Esophagus (tissue), 2 donors: ENCODE data around the gene PROZ. TPM values are rescaled to one million over a fixed set of nuclear protein-coding genes. Genes with fewer than 3 reads are reported as not detected.

ENCODE experiments used
- H3K27ac ChIP-seq, 2 donors: one replicate each; pipeline ENCODE4 v1.5.1; 2013; ENCODE audit warnings: low read depth in 2 of 2, mild to moderate bottlenecking in 2 of 2, inconsistent platforms in 1 of 2, low read length in 1 of 2, moderate library complexity in 1 of 2
- H3K27me3 ChIP-seq, 2 donors: one replicate each; pipeline ENCODE4 v1.6.1; 2013; ENCODE audit warnings: low read length in 2 of 2, control low read depth in 1 of 2, mild to moderate bottlenecking in 1 of 2; ENCODE audit not compliant: insufficient read depth in 2 of 2, control insufficient read depth in 1 of 2
- H3K36me3 ChIP-seq, 2 donors: one replicate each; pipeline ENCODE4 v1.6.1; 2013; ENCODE audit warnings: low read length in 1 of 2; ENCODE audit not compliant: control insufficient read depth in 2 of 2, insufficient read depth in 2 of 2
- H3K4me1 ChIP-seq, 2 donors: one replicate each; pipeline ENCODE4 v1.6.1; 2013; ENCODE audit warnings: low read length in 1 of 2; ENCODE audit not compliant: control insufficient read depth in 2 of 2, insufficient read depth in 2 of 2
- H3K4me3 ChIP-seq, 2 donors: one replicate each; pipeline ENCODE4 v1.5.1; 2013; ENCODE audit warnings: low read length in 2 of 2, mild to moderate bottlenecking in 2 of 2, low read depth in 1 of 2, moderate library complexity in 1 of 2
- H3K9me3 ChIP-seq, 2 donors: one replicate each; pipeline ENCODE4 v1.6.1; 2013; ENCODE audit warnings: mild to moderate bottlenecking in 2 of 2, low read depth in 1 of 2, low read length in 1 of 2, moderate library complexity in 1 of 2; ENCODE audit not compliant: control insufficient read depth in 2 of 2, insufficient read depth in 1 of 2
- WGBS, 2 donors: extraction: QIAGEN DNeasy Blood & Tissue Kit; methylation state at CpG; one replicate each; pipeline ENCODE4 v1.1.7; 2013; 5-methylcytosine and 5-hydroxymethylcytosine counted together
- polyA plus RNA-seq, 2 donors: library from polyadenylated mRNA; stranded (reverse); fragments of 200-250 nt; gene quantifications; one replicate each; pipeline ENCODE4 v1.2.3, GENCODE V29; 2013
- donor health status: healthy with polysubstance abuse.
- donor health status: Bipolar disorder and iron deficiency.

Gene PROZ
- polyA plus RNA-seq, 2 donors: not detected

- H3K27me3 ChIP-seq: peaks cover 3 to 9% of the 10 kb centered on the region in 2 donors
Observed at GRCh38 chr13:113114511-113115362, 43.7 kb upstream of the PROZ start.

GRCh38 chr13:113115363-113116205 lies 42.9 kb upstream of the PROZ start:
- no peak overlapping the region for H3K4me3 ChIP-seq
- no peaks in the 10 kb centered on the region for H3K36me3 ChIP-seq
- peaks cover 0 to under 1% of the 10 kb centered on the region in 2 donors for H3K27me3 ChIP-seq
- peaks cover 0 to 4% of the 10 kb centered on the region in 2 donors for H3K9me3 ChIP-seq
- WGBS, 2 donors: 77 to 81% methylated on average over 21 of the region's 21 CpGs
- peaks cover under 1 to 2% of the 10 kb centered on the region in 2 donors for H3K4me1 ChIP-seq
- no peak overlapping the region for H3K27ac ChIP-seq

More at GRCh38 chr13:113114511-113115362, 43.7 kb upstream of the PROZ start:
- Histone ChIP-seq H3K4me3 (no peak overlapping the region), H3K9me3 (peaks cover 0 to 4% of the 10 kb centered on the region in 2 donors), H3K4me1 (peaks cover 8 to 9% of the 10 kb centered on the region in 2 donors), H3K27ac (no peak overlapping the region), H3K36me3 (no peaks in the 10 kb centered on the region)
- WGBS, 2 donors: 87 to 90% methylated on average over 17 of the region's 17 CpGs

GRCh38 chr13:113116206-113116800 lies 42.1 kb upstream of the PROZ start:
- H3K27ac ChIP-seq: no peak overlapping the region
- no peaks in the 10 kb centered on the region for H3K36me3 ChIP-seq
- peaks cover 0 to 4% of the 10 kb centered on the region in 2 donors for H3K9me3 ChIP-seq
- 83 to 85% methylated on average over 10 of the region's 10 CpGs for WGBS, 2 donors
- no peak overlapping the region for H3K4me3 ChIP-seq
- H3K4me1 ChIP-seq: no peaks in the 10 kb centered on the region
- H3K27me3 ChIP-seq: no peaks in the 10 kb centered on the region

- H3K27ac ChIP-seq: no peak overlapping the region
- H3K4me3 ChIP-seq: no peak overlapping the region
- 84 to 85% methylated on average over 10 of the region's 10 CpGs for WGBS, 2 donors
- H3K9me3 ChIP-seq: peaks cover 0 to 4% of the 10 kb centered on the region in 2 donors
- H3K36me3 ChIP-seq: no peaks in the 10 kb centered on the region
- no peaks in the 10 kb centered on the region for H3K4me1 ChIP-seq
- no peaks in the 10 kb centered on the region for H3K27me3 ChIP-seq
Observed at GRCh38 chr13:113116871-113117271, 41.6 kb upstream of the PROZ start.

- WGBS, 2 donors: 87% methylated on average over 26 of the region's 26 CpGs
Observed at GRCh38 chr13:113117335-113117872, 41.0 kb upstream of the PROZ start.

GRCh38 chr13:113117911-113118260 lies 40.6 kb upstream of the PROZ start:
- Histone ChIP-seq H3K4me1 (no peaks in the 10 kb centered on the region), H3K36me3 (no peaks in the 10 kb centered on the region), H3K27ac (no peak overlapping the region), H3K27me3 (no peaks in the 10 kb centered on the region), H3K9me3 (peaks cover 0 to 4% of the 10 kb centered on the region in 2 donors), H3K4me3 (no peak overlapping the region)
- 83 to 91% methylated on average over 9 of the region's 9 CpGs for WGBS, 2 donors

More at GRCh38 chr13:113117335-113117872, 41.0 kb upstream of the PROZ start:
- Histone ChIP-seq H3K27ac (no peak overlapping the region), H3K27me3 (no peaks in the 10 kb centered on the region), H3K9me3 (peaks cover 0 to 4% of the 10 kb centered on the region in 2 donors), H3K4me3 (no peak overlapping the region), H3K36me3 (no peaks in the 10 kb centered on the region), H3K4me1 (no peaks in the 10 kb centered on the region)

GRCh38 chr13:113118261-113119021 lies 40.0 kb upstream of the PROZ start:
- Histone ChIP-seq H3K4me3 (no peak overlapping the region), H3K27me3 (no peaks in the 10 kb centered on the region), H3K9me3 (peaks cover 0 to 4% of the 10 kb centered on the region in 2 donors), H3K36me3 (no peaks in the 10 kb centered on the region), H3K4me1 (no peaks in the 10 kb centered on the region), H3K27ac (no peak overlapping the region)
- WGBS, 2 donors: 88 to 89% methylated on average over 37 to 42 of the region's 42 CpGs

GRCh38 chr13:113119166-113119821 lies 39.2 kb upstream of the PROZ start:
- 84 to 86% methylated on average over 16 of the region's 16 CpGs for WGBS, 2 donors
- no peak overlapping the region for H3K27ac ChIP-seq
- H3K4me1 ChIP-seq: no peaks in the 10 kb centered on the region
- no peaks in the 10 kb centered on the region for H3K27me3 ChIP-seq
- no peaks in the 10 kb centered on the region for H3K36me3 ChIP-seq
- H3K4me3 ChIP-seq: no peak overlapping the region
- H3K9me3 ChIP-seq: peaks cover 0 to 4% of the 10 kb centered on the region in 2 donors
